GM12878 (cell line): Measurements from ENCODE around the gene CYP1A2. TPM values are rescaled to one million over a fixed set of nuclear protein-coding genes. Genes with fewer than 3 reads are reported as not detected.

Experiments used
- CHD4 ChIP-seq: fragments of 200-600 bp; sonication (generic); IDR thresholded peaks from 2 replicates; pipeline ENCODE4 v1.6.1; 2016; ENCODE audit warnings: mild to moderate bottlenecking
- DPF2 ChIP-seq: fragments of 450-650 bp; IDR thresholded peaks from 2 replicates; pipeline ENCODE4 v1.6.1; 2017; ENCODE audit warnings: mild to moderate bottlenecking
- E2F4 ChIP-seq: IDR thresholded peaks from 2 replicates; pipeline ENCODE4 v1.6.1; 2012; ENCODE audit warnings: low read depth, low read length, improper control_type of control experiment
- E4F1 ChIP-seq: fragments of 450-650 bp; IDR thresholded peaks from 2 replicates; pipeline ENCODE4 v1.6.1; 2018; ENCODE audit warnings: borderline replicate concordance, mild to moderate bottlenecking; ENCODE audit not compliant: partially characterized antibody
- IKZF2 ChIP-seq, 2 experiments: fragments of 450-650 bp; IDR thresholded peaks; 2 replicates each; pipeline ENCODE4 v1.6.1; 2017; ENCODE audit warnings: mild to moderate bottlenecking in 2 of 2, moderate library complexity in 2 of 2
- JUNB ChIP-seq: IDR thresholded peaks from 2 replicates; pipeline ENCODE4 v1.6.1; 2016; ENCODE audit warnings: antibody characterized with exemption, mild to moderate bottlenecking
- MYC ChIP-seq: IDR thresholded peaks from 2 replicates; pipeline ENCODE4 v1.6.1; 2011; ENCODE audit warnings: mild to moderate bottlenecking, low read length, moderate library complexity, inconsistent platforms; ENCODE audit not compliant: insufficient read depth, insufficient replicate concordance, insufficient read length, severe bottlenecking
- NKRF ChIP-seq: fragments of 450-650 bp; conservative IDR thresholded peaks from 2 replicates; pipeline ENCODE4 v1.6.1; 2017; ENCODE audit warnings: mild to moderate bottlenecking, moderate library complexity
- POLR2A ChIP-seq: IDR thresholded peaks from 2 replicates; pipeline ENCODE4 v1.6.1; 2011; ENCODE audit warnings: low read depth, mild to moderate bottlenecking, low read length
- TAF1 ChIP-seq: IDR thresholded peaks from 2 replicates; pipeline ENCODE4 v1.6.1; 2011; ENCODE audit warnings: mild to moderate bottlenecking, low read depth, low read length, borderline replicate concordance
- USF1 ChIP-seq: IDR thresholded peaks from 2 replicates; pipeline ENCODE4 v1.6.1; 2011; ENCODE audit warnings: borderline replicate concordance, low read depth, mild to moderate bottlenecking, moderate library complexity, mixed read lengths, low read length; ENCODE audit not compliant: insufficient read depth; ENCODE audit errors: extremely low read length
- YBX1 ChIP-seq: fragments of 450-650 bp; IDR thresholded peaks from 2 replicates; pipeline ENCODE4 v1.6.1; 2016; ENCODE audit warnings: antibody characterized with exemption
- ZNF687 ChIP-seq: fragments of 450-650 bp; IDR thresholded peaks from 2 replicates; pipeline ENCODE4 v1.6.1; 2017; ENCODE audit warnings: mild to moderate bottlenecking, moderate library complexity
- polyA plus RNA-seq, 11 experiments: library from polyadenylated mRNA; depleted of rRNA in 4 of 11; unstranded in 6 of 11; stranded (reverse) in 5 of 11; fragments of >200 nt; fragmentation: Nextera tagmentation in 4 of 11; fragmentation: Illumina TruSeq in 1 of 11; extraction: Ambion mirVana in 4 of 11; extraction: Trizol in 1 of 11; gene quantifications; 1 replicate in 1 of 11; 2 replicates in 10 of 11; pipeline versions ENCODE4 v1.2.1 to v1.2.3, GENCODE V29; 2011 to 2016; ENCODE audit warnings: inconsistent platforms in 2 of 11, missing spikeins in 2 of 11, low read depth in 1 of 11
- total RNA-seq, 4 experiments: library from RNA; depleted of rRNA in 3 of 4; stranded (reverse); fragments of >200 nt in 3 of 4; fragmentation: Illumina TruSeq in 1 of 4; extraction: Trizol in 1 of 4; gene quantifications; 2 replicates each; pipeline versions ENCODE4 v1.2.1 to v1.2.3, GENCODE V29; 2013 to 2021
- TF ChIP-seq, protein P1 (sequence below): fragments of 450-650 bp; formaldehyde crosslinking; IDR thresholded peaks from 2 replicates; pipeline ENCODE4 v1.4.0; 2022; ENCODE audit warnings: mild to moderate bottlenecking, moderate library complexity

CYP1A2 gene
- total and polyA plus RNA-seq, 10 of the 15 experiments (the other 5 are each of a cell fraction or from before 2014, with no cell fraction given), result 0.03 to 0.09 (median 0.05) TPM; not detected in 7

DNA sequence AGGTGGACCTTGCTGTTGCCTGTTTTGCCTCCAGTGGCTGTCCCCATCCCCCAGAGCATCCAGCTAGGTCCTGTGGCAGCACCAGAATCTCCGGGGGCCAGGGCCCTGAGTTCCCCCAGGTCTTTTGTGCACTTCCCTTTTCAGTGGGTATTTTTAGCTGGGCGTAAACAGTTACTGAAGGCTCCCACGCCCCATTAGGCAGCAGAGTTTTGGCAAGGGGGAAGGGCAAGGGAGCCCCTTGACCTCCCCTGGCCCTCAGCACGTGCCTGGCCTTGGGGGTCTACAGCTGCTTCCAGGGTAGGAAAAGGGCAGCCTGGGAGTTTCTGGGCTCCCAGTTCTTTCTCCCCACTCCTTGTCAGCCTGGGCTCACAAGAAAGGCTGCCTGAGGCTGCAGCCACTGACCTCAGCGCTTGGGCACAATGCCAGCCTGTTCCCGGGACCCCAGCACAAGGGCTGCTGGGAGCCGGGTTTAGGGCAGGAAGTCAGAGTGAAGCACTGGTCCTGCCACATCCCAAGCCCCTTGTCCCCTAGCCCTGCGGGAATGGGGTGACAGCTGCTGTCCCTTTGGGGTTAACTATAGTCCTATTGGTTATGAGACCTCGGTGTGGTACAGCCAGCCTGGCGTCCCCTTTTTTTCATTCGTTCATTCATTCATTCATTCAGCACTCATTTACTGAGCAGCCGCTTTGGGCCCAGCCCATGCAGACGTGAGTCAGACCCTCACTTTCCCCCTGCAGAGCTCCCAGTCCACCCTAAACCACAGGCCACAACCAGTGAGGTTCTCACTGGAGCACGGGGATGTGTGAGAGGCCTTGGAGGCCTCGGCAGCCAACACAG is 41.7 kb downstream of the CYP1A2 start (continued):
- TF ChIP-seq ZNF687 (peak; percentile 80), TAF1 (peak; percentile 57; the same call in 1 of the 2 replicates), DPF2 (peak; percentile 91), IKZF2 (IDR thresholded peaks at IDR 0.05) (peak; percentile 79 to 86), MYC (no peak), E2F4 (no peak), CHD4 (no peak), NKRF (no peak; the same call in none of the 2 replicates), USF1 (no peak), YBX1 (no peak), JUNB (no peak), E4F1 (no peak), POLR2A (peak; percentile 54; the same call in 1 of the 2 replicates)
- TF ChIP-seq, protein P1, sequence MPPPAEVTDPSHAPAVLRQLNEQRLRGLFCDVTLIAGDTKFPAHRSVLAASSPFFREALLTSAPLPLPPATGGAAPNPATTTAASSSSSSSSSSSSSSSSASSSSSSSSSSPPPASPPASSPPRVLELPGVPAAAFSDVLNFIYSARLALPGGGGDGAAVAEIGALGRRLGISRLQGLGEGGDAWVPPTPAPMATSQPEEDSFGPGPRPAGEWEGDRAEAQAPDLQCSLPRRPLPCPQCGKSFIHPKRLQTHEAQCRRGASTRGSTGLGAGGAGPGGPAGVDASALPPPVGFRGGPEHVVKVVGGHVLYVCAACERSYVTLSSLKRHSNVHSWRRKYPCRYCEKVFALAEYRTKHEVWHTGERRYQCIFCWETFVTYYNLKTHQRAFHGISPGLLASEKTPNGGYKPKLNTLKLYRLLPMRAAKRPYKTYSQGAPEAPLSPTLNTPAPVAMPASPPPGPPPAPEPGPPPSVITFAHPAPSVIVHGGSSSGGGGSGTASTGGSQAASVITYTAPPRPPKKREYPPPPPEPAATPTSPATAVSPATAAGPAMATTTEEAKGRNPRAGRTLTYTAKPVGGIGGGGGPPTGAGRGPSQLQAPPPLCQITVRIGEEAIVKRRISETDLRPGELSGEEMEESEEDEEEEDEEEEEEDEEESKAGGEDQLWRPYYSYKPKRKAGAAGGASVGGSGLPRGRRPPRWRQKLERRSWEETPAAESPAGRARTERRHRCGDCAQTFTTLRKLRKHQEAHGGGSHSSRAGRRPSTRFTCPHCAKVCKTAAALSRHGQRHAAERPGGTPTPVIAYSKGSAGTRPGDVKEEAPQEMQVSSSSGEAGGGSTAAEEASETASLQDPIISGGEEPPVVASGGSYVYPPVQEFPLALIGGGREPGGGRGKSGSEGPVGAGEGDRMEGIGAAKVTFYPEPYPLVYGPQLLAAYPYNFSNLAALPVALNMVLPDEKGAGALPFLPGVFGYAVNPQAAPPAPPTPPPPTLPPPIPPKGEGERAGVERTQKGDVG (CRISPR knock-in tag), result no peak
